ENCODE measurements around the gene SLC4A1.

DNA sequence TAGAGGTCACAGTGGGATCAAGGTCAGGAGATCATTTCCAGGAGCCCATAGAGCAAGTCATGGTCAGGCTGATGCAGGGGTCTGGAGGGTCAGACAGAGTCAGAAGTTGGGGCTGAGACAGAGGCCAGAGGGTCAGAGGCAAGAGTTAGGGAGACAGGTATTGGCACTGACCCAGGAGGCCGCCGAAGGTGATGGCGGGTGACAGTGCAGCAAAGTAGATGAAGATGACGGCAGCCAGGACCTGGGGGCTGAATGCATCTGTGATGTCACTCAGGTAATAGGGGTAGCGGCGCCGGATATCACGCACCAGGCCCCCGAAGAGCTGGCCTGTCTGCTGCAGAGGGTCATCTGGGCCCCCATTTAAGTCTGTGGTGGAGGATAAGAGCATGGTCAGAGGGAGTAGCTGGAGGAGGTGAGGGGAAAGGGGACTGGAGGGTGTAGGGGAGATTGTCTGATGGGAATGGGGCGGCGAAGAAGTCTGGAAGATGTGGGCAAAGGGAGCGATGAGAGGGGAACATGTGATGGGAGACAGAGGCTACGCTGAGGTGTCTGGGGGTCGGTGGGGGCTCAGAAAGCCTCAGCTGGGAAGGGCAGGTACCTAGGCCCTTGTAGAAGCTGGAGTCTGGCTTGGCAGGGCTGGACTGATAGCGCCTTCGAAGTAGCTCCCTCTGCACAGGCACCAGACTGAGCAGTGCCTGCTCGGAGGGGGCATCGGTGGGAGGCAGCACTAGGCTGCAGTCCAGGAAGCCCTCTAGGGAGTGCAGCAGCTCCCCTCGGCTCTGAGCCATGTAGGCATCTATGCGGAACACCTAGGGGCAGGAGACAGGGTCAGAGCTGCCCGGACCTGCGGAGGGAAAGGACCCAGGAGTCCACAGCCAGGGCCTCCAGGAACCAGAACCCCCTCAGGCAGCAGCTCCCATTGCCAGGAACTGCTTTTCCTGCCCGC lies 9.8 kb downstream of the SLC4A1 start:
- no peak for TF ChIP-seq SETDB1 (CRISPR knock-in tag; IDR thresholded peaks at IDR 0.05; ENCODE audit: borderline replicate concordance)
- no peak for TF ChIP-seq SP1 (IDR thresholded peaks at IDR 0.05)
- TF ChIP-seq SP1 (CRISPR knock-in tag; IDR thresholded peaks at IDR 0.05), result no peak
- TF ChIP-seq, protein P1, sequence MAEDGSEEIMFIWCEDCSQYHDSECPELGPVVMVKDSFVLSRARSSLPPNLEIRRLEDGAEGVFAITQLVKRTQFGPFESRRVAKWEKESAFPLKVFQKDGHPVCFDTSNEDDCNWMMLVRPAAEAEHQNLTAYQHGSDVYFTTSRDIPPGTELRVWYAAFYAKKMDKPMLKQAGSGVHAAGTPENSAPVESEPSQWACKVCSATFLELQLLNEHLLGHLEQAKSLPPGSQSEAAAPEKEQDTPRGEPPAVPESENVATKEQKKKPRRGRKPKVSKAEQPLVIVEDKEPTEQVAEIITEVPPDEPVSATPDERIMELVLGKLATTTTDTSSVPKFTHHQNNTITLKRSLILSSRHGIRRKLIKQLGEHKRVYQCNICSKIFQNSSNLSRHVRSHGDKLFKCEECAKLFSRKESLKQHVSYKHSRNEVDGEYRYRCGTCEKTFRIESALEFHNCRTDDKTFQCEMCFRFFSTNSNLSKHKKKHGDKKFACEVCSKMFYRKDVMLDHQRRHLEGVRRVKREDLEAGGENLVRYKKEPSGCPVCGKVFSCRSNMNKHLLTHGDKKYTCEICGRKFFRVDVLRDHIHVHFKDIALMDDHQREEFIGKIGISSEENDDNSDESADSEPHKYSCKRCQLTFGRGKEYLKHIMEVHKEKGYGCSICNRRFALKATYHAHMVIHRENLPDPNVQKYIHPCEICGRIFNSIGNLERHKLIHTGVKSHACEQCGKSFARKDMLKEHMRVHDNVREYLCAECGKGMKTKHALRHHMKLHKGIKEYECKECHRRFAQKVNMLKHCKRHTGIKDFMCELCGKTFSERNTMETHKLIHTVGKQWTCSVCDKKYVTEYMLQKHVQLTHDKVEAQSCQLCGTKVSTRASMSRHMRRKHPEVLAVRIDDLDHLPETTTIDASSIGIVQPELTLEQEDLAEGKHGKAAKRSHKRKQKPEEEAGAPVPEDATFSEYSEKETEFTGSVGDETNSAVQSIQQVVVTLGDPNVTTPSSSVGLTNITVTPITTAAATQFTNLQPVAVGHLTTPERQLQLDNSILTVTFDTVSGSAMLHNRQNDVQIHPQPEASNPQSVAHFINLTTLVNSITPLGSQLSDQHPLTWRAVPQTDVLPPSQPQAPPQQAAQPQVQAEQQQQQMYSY (CRISPR knock-in tag; IDR thresholded peaks at IDR 0.05), result no peak
- TF ChIP-seq JUN (CRISPR knock-in tag; IDR thresholded peaks at IDR 0.05), result no peak
